Astrocyte (in vitro differentiated cells and primary cell): ENCODE data around the gene LPIN3. TPM values are rescaled to one million over a fixed set of nuclear protein-coding genes. Genes with fewer than 3 reads are reported as not detected.

Experiments
- DNase-seq: peaks from one replicate; pipeline ENCODE4 v3.0.0-alpha.2; 2010; ENCODE audit warnings: low read depth
- FAIRE-seq: peaks from 2 replicates; lab custom pipeline; 2011; peaks lifted over from hg19 to GRCh38; lab: Jason Lieb, UNC
- H2AFZ ChIP-seq: 2 replicates; pipeline ENCODE4 v1.6.0; 2012; ENCODE audit warnings: low read depth, low read length, inconsistent platforms
- H3K27ac ChIP-seq: 2 replicates; pipeline ENCODE4 v1.5.1; 2011; ENCODE audit warnings: low read depth, low read length, inconsistent platforms
- H3K27me3 ChIP-seq: 2 replicates; pipeline ENCODE4 v1.6.0; 2011; ENCODE audit warnings: low read length, inconsistent platforms; ENCODE audit not compliant: insufficient read depth
- H3K36me3 ChIP-seq: 2 replicates; pipeline ENCODE4 v1.5.1; 2011; ENCODE audit warnings: low read length, inconsistent platforms; ENCODE audit not compliant: insufficient read depth
- H3K4me1 ChIP-seq: 2 replicates; pipeline ENCODE4 v1.5.1; 2011; ENCODE audit warnings: low read length, inconsistent platforms; ENCODE audit not compliant: insufficient read depth
- H3K4me2 ChIP-seq: 2 replicates; pipeline ENCODE4 v1.6.0; 2012; ENCODE audit warnings: low read length, inconsistent platforms
- H3K4me3 ChIP-seq: 2 replicates; pipeline ENCODE4 v1.5.1; 2011; ENCODE audit warnings: low read depth, mild to moderate bottlenecking, low read length, inconsistent platforms; ENCODE audit not compliant: insufficient read depth
- H3K79me2 ChIP-seq: 2 replicates; pipeline ENCODE4 v1.6.0; 2012; ENCODE audit warnings: mild to moderate bottlenecking, low read length, inconsistent platforms; ENCODE audit not compliant: insufficient read depth
- H3K9ac ChIP-seq: 2 replicates; pipeline ENCODE4 v1.6.0; 2012; ENCODE audit warnings: mild to moderate bottlenecking, low read length, inconsistent platforms
- H3K9me3 ChIP-seq: 2 replicates; pipeline ENCODE4 v1.5.1; 2012; ENCODE audit warnings: low read depth, mild to moderate bottlenecking, low read length, inconsistent platforms; ENCODE audit not compliant: insufficient read depth
- H4K20me1 ChIP-seq: 2 replicates; pipeline ENCODE4 v1.6.0; 2012; ENCODE audit warnings: low read length, inconsistent platforms; ENCODE audit not compliant: insufficient read depth
- H3K27ac Mint-ChIP-seq: one replicate; pipeline ENCODE4 v1.8.0; 2021; ENCODE audit warnings: mild to moderate bottlenecking, mixed read lengths; ENCODE audit not compliant: unreplicated experiment
- H3K27me3 Mint-ChIP-seq: one replicate; pipeline ENCODE4 v1.8.0; 2021; ENCODE audit warnings: low read depth, mixed read lengths; ENCODE audit not compliant: unreplicated experiment
- H3K36me3 Mint-ChIP-seq: one replicate; pipeline ENCODE4 v1.8.0; 2021; ENCODE audit warnings: low read depth, mixed read lengths; ENCODE audit not compliant: unreplicated experiment
- H3K4me1 Mint-ChIP-seq: one replicate; pipeline ENCODE4 v1.8.0; 2021; ENCODE audit warnings: low read depth, mixed read lengths; ENCODE audit not compliant: unreplicated experiment
- H3K4me3 Mint-ChIP-seq: one replicate; pipeline ENCODE4 v1.8.0; 2021; ENCODE audit warnings: mild to moderate bottlenecking, moderate library complexity, mixed read lengths; ENCODE audit not compliant: unreplicated experiment
- H3K9me3 Mint-ChIP-seq: one replicate; pipeline ENCODE4 v1.8.0; 2021; ENCODE audit warnings: mild to moderate bottlenecking, mixed read lengths; ENCODE audit not compliant: unreplicated experiment
- CTCF ChIP-seq: IDR thresholded peaks from 2 replicates; pipeline ENCODE4 v1.5.1; 2011; ENCODE audit warnings: low read depth, mild to moderate bottlenecking, inconsistent platforms, low read length, moderate library complexity; ENCODE audit not compliant: insufficient read depth
- EZH2 ChIP-seq: IDR thresholded peaks from 2 replicates; pipeline ENCODE4 v1.6.1; 2012; ENCODE audit warnings: mild to moderate bottlenecking, low read length, inconsistent platforms; ENCODE audit not compliant: insufficient read depth
- total RNA-seq: library from RNA; stranded (reverse); gene quantifications from 2 replicates; pipeline ENCODE4 v1.2.1, GENCODE V29; 2021

LPIN3 gene
- total RNA-seq, 1 donor from 2014 or later, result 18.0 TPM

- Histone ChIP-seq H3K4me3 (no peak overlapping the region), H2AFZ (no peak overlapping the region), H3K4me2 (no peak overlapping the region), H3K27ac (no peak overlapping the region), H3K9me3 (no peaks in the 10 kb centered on the region), H3K79me2 (no peaks in the 10 kb centered on the region), H3K27me3 (no peaks in the 10 kb centered on the region), H3K4me1 (no peaks in the 10 kb centered on the region), H4K20me1 (peaks cover 11% of the 10 kb centered on the region), H3K9ac (no peak overlapping the region), H3K36me3 (peaks cover 29% of the 10 kb centered on the region)
- no peak overlapping the region for H3K4me3 Mint-ChIP-seq
- H3K9me3 Mint-ChIP-seq, result no peaks in the 10 kb centered on the region
- no peaks in the 10 kb centered on the region for H3K27me3 Mint-ChIP-seq
- no peaks in the 10 kb centered on the region for H3K4me1 Mint-ChIP-seq
- DNase-seq (no peak), FAIRE-seq (no peak)
- H3K36me3 Mint-ChIP-seq, result peaks cover 12% of the 10 kb centered on the region
- H3K27ac Mint-ChIP-seq, result no peak overlapping the region
- no peak for TF ChIP-seq EZH2
Measured at GRCh38 chr20:41407607-41408006, 67.0 kb downstream of the LPIN3 start.

- Mint-ChIP-seq H3K4me1 (no peaks in the 10 kb centered on the region), H3K4me3 (no peak overlapping the region), H3K36me3 (peaks cover 12% of the 10 kb centered on the region), H3K27ac (no peak overlapping the region), H3K9me3 (no peaks in the 10 kb centered on the region), H3K27me3 (no peaks in the 10 kb centered on the region)
- no peak overlapping the region for H3K4me3 ChIP-seq
- H2AFZ ChIP-seq, result no peak overlapping the region
- no peaks in the 10 kb centered on the region for H3K27me3 ChIP-seq
- no peak for DNase-seq
- peaks cover 35% of the 10 kb centered on the region for H3K36me3 ChIP-seq
- H3K9ac ChIP-seq, result no peak overlapping the region
- TF ChIP-seq EZH2, result no peak
- TF ChIP-seq CTCF, result no peak
- H3K27ac ChIP-seq, result no peak overlapping the region
- H4K20me1 ChIP-seq, result peaks cover 11% of the 10 kb centered on the region
- no peaks in the 10 kb centered on the region for H3K79me2 ChIP-seq
- no peaks in the 10 kb centered on the region for H3K9me3 ChIP-seq
- FAIRE-seq, result no peak
- H3K4me2 ChIP-seq, result no peak overlapping the region
- H3K4me1 ChIP-seq, result no peaks in the 10 kb centered on the region
Measured at GRCh38 chr20:41408156-41408794, 67.7 kb downstream of the LPIN3 start.

GRCh38 chr20:41408986-41409385 lies 68.4 kb downstream of the LPIN3 start:
- no peak for DNase-seq
- H3K36me3 ChIP-seq, result peaks cover 33% of the 10 kb centered on the region
- no peaks in the 10 kb centered on the region for H3K9me3 Mint-ChIP-seq
- TF ChIP-seq CTCF, result no peak
- no peak for TF ChIP-seq EZH2
- peaks cover 11% of the 10 kb centered on the region for H4K20me1 ChIP-seq
- no peak overlapping the region for H3K27ac ChIP-seq
- H3K36me3 Mint-ChIP-seq, result peaks cover 17% of the 10 kb centered on the region
- no peak overlapping the region for H3K4me3 ChIP-seq
- no peaks in the 10 kb centered on the region for H3K9me3 ChIP-seq
- no peak overlapping the region for H3K4me2 ChIP-seq
- no peaks in the 10 kb centered on the region for H3K4me1 ChIP-seq
- H3K27ac Mint-ChIP-seq, result no peak overlapping the region
- H3K9ac ChIP-seq, result no peak overlapping the region
- H3K4me3 Mint-ChIP-seq, result no peak overlapping the region
- no peak for FAIRE-seq
- no peak overlapping the region for H2AFZ ChIP-seq
- H3K4me1 Mint-ChIP-seq, result no peaks in the 10 kb centered on the region
- H3K79me2 ChIP-seq, result no peaks in the 10 kb centered on the region
- H3K27me3 ChIP-seq, result no peaks in the 10 kb centered on the region
- no peaks in the 10 kb centered on the region for H3K27me3 Mint-ChIP-seq

Other genes starting within 250 kb of the LPIN3 start
- 99.6 and 129 TPM in 2 replicates for gene PLCG1, start 203.3 kb upstream of the LPIN3 start, total RNA-seq
- gene ZHX3, start 23.1 kb upstream of the LPIN3 start, total RNA-seq, result 32.7 and 41.6 TPM in 2 replicates
- gene EMILIN3, start 26.0 kb downstream of the LPIN3 start, total RNA-seq, result 0.20 TPM in 1 of 2 replicates, not detected in the other